ENCODE measurements around the gene HSD17B3. TPM values are rescaled to one million over a fixed set of nuclear protein-coding genes. Genes with fewer than 3 reads are reported as not detected.
A peak's percentile ranks its signal among the peaks of the same experiment; 100 is the strongest.

Gene HSD17B3
- total and polyA plus RNA-seq, 2 donors (not counting 3 experiments of a cell fraction or from before 2014, with no cell fraction given), result 0.46 TPM; not detected in 1

DNA sequence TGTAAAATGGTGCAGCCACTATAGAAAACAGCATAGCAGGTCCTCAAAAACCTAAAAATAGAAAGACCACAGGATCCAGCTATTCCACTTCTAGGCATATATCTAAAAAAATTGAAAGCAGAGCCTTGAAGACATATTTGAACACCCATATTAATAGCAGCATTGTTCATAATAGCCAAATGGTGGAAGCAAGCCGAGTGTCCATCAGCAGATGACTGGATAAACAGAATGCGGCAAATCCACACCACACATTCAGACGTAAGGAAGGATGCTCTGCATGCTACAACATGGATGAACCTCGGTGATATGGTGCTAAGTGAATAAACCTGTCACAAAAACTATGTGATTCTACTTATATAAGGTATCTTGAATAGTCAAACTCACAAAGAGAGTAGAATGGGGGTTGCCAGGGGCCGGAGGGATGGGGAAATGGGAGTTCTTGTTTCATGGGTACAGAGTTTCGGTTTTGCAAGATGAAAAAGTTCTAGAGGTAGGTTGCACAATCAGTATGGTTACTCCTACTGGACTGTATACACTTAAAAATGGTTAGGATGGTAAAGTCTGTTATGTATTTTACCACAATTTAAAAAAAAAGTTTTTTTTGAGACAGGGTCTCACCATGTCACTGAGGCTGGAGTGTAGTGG is 17.1 kb upstream of the HSD17B3 start:
- no peaks in the 10 kb centered on the region for H3K9me1 ChIP-seq (replicated peaks; ENCODE audit: control insufficient read depth, extremely low read depth, insufficient read depth, low read length)
- H3K36me3 ChIP-seq (ENCODE audit: control insufficient read depth in 2 of 2, extremely low read depth in 1 of 2, insufficient read depth in 2 of 2, low read length in 2 of 2), result no peaks in the 10 kb centered on the region
- H3K27ac ChIP-seq (ENCODE audit: insufficient read depth, low read depth, low read length), result no peak overlapping the region
- ChIA-PET POLR2A (no interaction called here), CTCF (interaction anchor here (1.6 kb wide), 1 partner anchor 87 kb away, joined by 6 read pairs; no protein-coding TSS in a partner anchor)
- no peaks in the 10 kb centered on the region for H3K79me2 ChIP-seq (ENCODE audit: control insufficient read depth, insufficient read depth, low read length)
- no peaks in the 10 kb centered on the region for H4K20me1 ChIP-seq (replicated peaks; ENCODE audit: control insufficient read depth, extremely low read depth, insufficient read depth, low read length)
- DNase-seq (ENCODE audit: low read depth, low spot score) (no peak), FAIRE-seq (no peak)
- TF ChIP-seq JUN (IDR thresholded peaks at IDR 0.05; ENCODE audit: borderline replicate concordance, insufficient read depth, insufficient read length, low read depth), result no peak
- TF ChIP-seq FOS (IDR thresholded peaks at IDR 0.05; ENCODE audit: borderline replicate concordance, insufficient read depth, low read length), result no peak
- dilution Hi-C loops (cut with MboI; ENCODE audit: extremely low pct_ligation_motif_present, low sequenced_read_pairs), result no loop called here
- H3K9me3 ChIP-seq (replicated peaks; ENCODE audit: control insufficient read depth, insufficient read depth, low read length), result no peaks in the 10 kb centered on the region
- no peak overlapping the region for H3K4me3 ChIP-seq (replicated peaks in 1 of 3; ENCODE audit: insufficient read depth in 1 of 3, low read depth in 1 of 3, low read length in 3 of 3)
- H2AFZ ChIP-seq (ENCODE audit: low read depth, low read length), result no peak overlapping the region
- H3K27me3 ChIP-seq (ENCODE audit: control insufficient read depth in 2 of 2, insufficient read depth in 2 of 2, low read length in 2 of 2), result no peaks in the 10 kb centered on the region
- BruUV-seq (replicated peaks), result no TSS peak
- intact Hi-C loops (cut with micrococcal nuclease), result loop anchor here (5.0 kb wide), 1 partner anchor 248 kb away; no protein-coding TSS in a partner anchor
- H3K4me2 ChIP-seq (ENCODE audit: insufficient read depth, low read length), result no peak overlapping the region
- H3K4me1 ChIP-seq (ENCODE audit: control insufficient read depth, extremely low read depth, insufficient read depth, low read length), result no peaks in the 10 kb centered on the region
- H3K9ac ChIP-seq (replicated peaks; ENCODE audit: extremely low read depth, insufficient read depth, low read length), result no peak overlapping the region

DNA sequence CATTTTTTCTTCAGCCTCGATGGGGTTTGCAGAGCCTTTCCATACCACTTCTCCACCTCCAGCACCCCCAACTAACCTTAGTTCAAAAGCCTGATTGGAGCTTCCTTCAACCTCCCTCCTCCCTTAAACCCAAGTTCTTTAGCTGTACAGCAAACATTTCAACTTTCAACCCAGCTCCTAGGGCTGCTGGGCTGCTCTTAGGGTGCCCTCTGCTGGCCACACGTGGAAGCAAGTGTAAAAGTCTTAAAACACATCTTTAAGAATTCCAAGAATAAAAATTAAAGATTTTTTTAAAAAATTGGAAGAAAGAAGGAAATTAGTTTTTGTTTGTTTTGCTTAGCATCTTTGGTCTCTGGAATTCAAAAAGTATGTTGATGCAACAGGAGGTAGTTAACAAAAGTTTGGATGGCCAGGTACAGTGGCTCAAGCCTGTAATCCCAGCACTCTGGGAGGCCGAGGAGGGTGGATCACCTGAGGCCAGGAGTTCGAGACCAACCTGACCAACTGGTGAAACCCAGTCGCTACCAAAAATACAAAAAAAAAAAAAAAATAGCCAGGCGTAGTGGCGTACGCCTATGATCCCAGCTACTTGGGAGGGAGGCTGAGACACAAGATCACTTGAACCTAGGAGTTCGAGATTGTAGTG is 15.5 kb upstream of the HSD17B3 start:
- POLR2A ChIA-PET, result no interaction called here
- FAIRE-seq (peak; percentile 81), DNase-seq (ENCODE audit: low read depth, low spot score) (peak; percentile 57)
- no peaks in the 10 kb centered on the region for H3K36me3 ChIP-seq (ENCODE audit: control insufficient read depth in 2 of 2, extremely low read depth in 1 of 2, insufficient read depth in 2 of 2, low read length in 2 of 2)
- TF ChIP-seq POLR2A (IDR thresholded peaks at IDR 0.05; ENCODE audit: low read depth, low read length), result no peak
- TF ChIP-seq FOS (IDR thresholded peaks at IDR 0.05; ENCODE audit: borderline replicate concordance, insufficient read depth, low read length), result no peak
- TF ChIP-seq, protein P1, sequence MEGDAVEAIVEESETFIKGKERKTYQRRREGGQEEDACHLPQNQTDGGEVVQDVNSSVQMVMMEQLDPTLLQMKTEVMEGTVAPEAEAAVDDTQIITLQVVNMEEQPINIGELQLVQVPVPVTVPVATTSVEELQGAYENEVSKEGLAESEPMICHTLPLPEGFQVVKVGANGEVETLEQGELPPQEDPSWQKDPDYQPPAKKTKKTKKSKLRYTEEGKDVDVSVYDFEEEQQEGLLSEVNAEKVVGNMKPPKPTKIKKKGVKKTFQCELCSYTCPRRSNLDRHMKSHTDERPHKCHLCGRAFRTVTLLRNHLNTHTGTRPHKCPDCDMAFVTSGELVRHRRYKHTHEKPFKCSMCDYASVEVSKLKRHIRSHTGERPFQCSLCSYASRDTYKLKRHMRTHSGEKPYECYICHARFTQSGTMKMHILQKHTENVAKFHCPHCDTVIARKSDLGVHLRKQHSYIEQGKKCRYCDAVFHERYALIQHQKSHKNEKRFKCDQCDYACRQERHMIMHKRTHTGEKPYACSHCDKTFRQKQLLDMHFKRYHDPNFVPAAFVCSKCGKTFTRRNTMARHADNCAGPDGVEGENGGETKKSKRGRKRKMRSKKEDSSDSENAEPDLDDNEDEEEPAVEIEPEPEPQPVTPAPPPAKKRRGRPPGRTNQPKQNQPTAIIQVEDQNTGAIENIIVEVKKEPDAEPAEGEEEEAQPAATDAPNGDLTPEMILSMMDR (IDR thresholded peaks at IDR 0.05; ENCODE audit: extremely low read depth in 1 of 2, insufficient read depth in 1 of 2, low read depth in 1 of 2, low read length in 2 of 2), result peak; percentile 69 to 85
- no peak for TF ChIP-seq MYC (IDR thresholded peaks at IDR 0.05; ENCODE audit: low read depth, low read length)
- TF ChIP-seq GATA2 (IDR thresholded peaks at IDR 0.05; ENCODE audit: insufficient read depth, insufficient read length, low read depth, low read length), result no peak
- intact Hi-C loops (cut with micrococcal nuclease) (loop anchor here (1.0 to 5.0 kb wide), 3 partner anchors 85 to 250 kb away; no protein-coding TSS in a partner anchor), dilution Hi-C loops (cut with MboI; ENCODE audit: extremely low pct_ligation_motif_present, low sequenced_read_pairs) (no loop called here)
- no peaks in the 10 kb centered on the region for H4K20me1 ChIP-seq (replicated peaks; ENCODE audit: control insufficient read depth, extremely low read depth, insufficient read depth, low read length)
- H3K4me2 ChIP-seq (ENCODE audit: insufficient read depth, low read length), result no peak overlapping the region
- H3K4me3 ChIP-seq (replicated peaks in 1 of 3; ENCODE audit: insufficient read depth in 1 of 3, low read depth in 1 of 3, low read length in 3 of 3), result no peak overlapping the region
- no TSS peak for BruUV-seq (replicated peaks)
- CTCF ChIA-PET, result interaction anchor here (0.6 to 4.8 kb wide), 36 partner anchors 9 to 1648 kb away, joined by 3 to 105 read pairs (median 4); no protein-coding TSS in a partner anchor
- no peaks in the 10 kb centered on the region for H3K79me2 ChIP-seq (ENCODE audit: control insufficient read depth, insufficient read depth, low read length)
- no peak overlapping the region for H2AFZ ChIP-seq (ENCODE audit: low read depth, low read length)
- H3K9me1 ChIP-seq (replicated peaks; ENCODE audit: control insufficient read depth, extremely low read depth, insufficient read depth, low read length), result no peaks in the 10 kb centered on the region
- no peaks in the 10 kb centered on the region for H3K4me1 ChIP-seq (ENCODE audit: control insufficient read depth, extremely low read depth, insufficient read depth, low read length)
- H3K9me3 ChIP-seq (replicated peaks; ENCODE audit: control insufficient read depth, insufficient read depth, low read length), result no peaks in the 10 kb centered on the region
- no peaks in the 10 kb centered on the region for H3K27me3 ChIP-seq (ENCODE audit: control insufficient read depth in 2 of 2, insufficient read depth in 2 of 2, low read length in 2 of 2)
- H3K9ac ChIP-seq (replicated peaks; ENCODE audit: extremely low read depth, insufficient read depth, low read length), result no peak overlapping the region
- no peak overlapping the region for H3K27ac ChIP-seq (ENCODE audit: insufficient read depth, low read depth, low read length)

All from endothelial cell of umbilical vein (primary cell).